ENCODE results near the gene CA5A. TPM values are rescaled to one million over a fixed set of nuclear protein-coding genes. Genes with fewer than 3 reads are reported as not detected.
A peak's percentile ranks its signal among the peaks of the same experiment; 100 is the strongest.
"Not testable (repeated sequence)": the region's sequence is repeated elsewhere in the genome, so short reads cannot be mapped to it uniquely, and the experiment has no call there.

CA5A gene
- total and polyA plus RNA-seq, 2 of the 4 experiments (the other 2 are of a cell fraction) = not detected

GRCh38 chr16:87860553-87861299 is 75.6 kb downstream of the CA5A start (continued):
- peak; percentile 59; the same call in 1 of the 2 replicates for TF ChIP-seq MAZ (IDR thresholded peaks at IDR 0.05; ENCODE audit: borderline replicate concordance, low read depth, low read length)
- no peak for TF ChIP-seq RCOR1 (IDR thresholded peaks at IDR 0.05; ENCODE audit: insufficient replicate concordance, low read length)
- peak; percentile 66 for TF ChIP-seq BHLHE40 (IDR thresholded peaks at IDR 0.05; ENCODE audit: low read depth, low read length)

GRCh38 chr16:87858151-87858993 is 78.0 kb downstream of the CA5A start:
- H2BK15ac ChIP-seq (ENCODE audit: low read depth, low read length); H3K18ac ChIP-seq (ENCODE audit: low read depth, low read length); H2BK20ac ChIP-seq (ENCODE audit: low read depth, low read length); H4K91ac ChIP-seq (ENCODE audit: insufficient read depth, low read depth, low read length); H2AFZ ChIP-seq (replicated peaks; ENCODE audit: low read length, poor library complexity); DNase-seq; H2AK5ac ChIP-seq (ENCODE audit: low read depth, low read length); H3K4ac ChIP-seq (ENCODE audit: low read depth, low read length); H2BK120ac ChIP-seq (ENCODE audit: low read depth, low read length); H3K23ac ChIP-seq (ENCODE audit: low read depth, low read length); intact Hi-C loops (cut with micrococcal nuclease); H3K56ac ChIP-seq (ENCODE audit: extremely low read depth, insufficient read depth, low read length); H3K9me1 ChIP-seq (ENCODE audit: insufficient read depth, low read length); ATAC-seq (ENCODE audit: low read depth); POLR2A ChIA-PET (ENCODE audit: unreplicated experiment); in situ Hi-C loops (cut with MboI; ENCODE audit: low sequenced_read_pairs); H3K27ac ChIP-seq (ENCODE audit: insufficient read depth, low read length); H4K8ac ChIP-seq (ENCODE audit: low read depth in 2 of 2, low read length in 2 of 2); CTCF ChIA-PET; H3K9ac ChIP-seq (ENCODE audit: low read depth, low read length); H4K5ac ChIP-seq (ENCODE audit: low read depth, low read length); H3K9me3 ChIP-seq (ENCODE audit: control insufficient read depth, insufficient read depth, low read length); H2AK9ac ChIP-seq (replicated peaks; ENCODE audit: low read depth, low read length, poor library complexity); H3K27me3 ChIP-seq (ENCODE audit: control insufficient read depth, insufficient read depth, low read length); dilution Hi-C loops (cut with HindIII; ENCODE audit: low sequenced_read_pairs, unreplicated experiment); H2BK5ac ChIP-seq (ENCODE audit: low read depth, low read length, poor library complexity, severe bottlenecking); H3K4me2 ChIP-seq (ENCODE audit: low read depth, low read length); H3K14ac ChIP-seq (replicated peaks; ENCODE audit: low read depth, low read length); BruUV-seq (replicated peaks); H3K4me3 ChIP-seq (ENCODE audit: insufficient read depth, low read depth, low read length): not testable (repeated sequence)
- peaks cover 84% of the 10 kb centered on the region for H4K20me1 ChIP-seq (ENCODE audit: insufficient read depth, low read length)
- peaks cover 3 to 72% of the 10 kb centered on the region in 2 experiments; a peak in 3 of 4 replicates for H3K79me1 ChIP-seq (ENCODE audit: low read depth in 1 of 2, low read length in 2 of 2)
- H3K36me3 ChIP-seq (ENCODE audit: control insufficient read depth, insufficient read depth, low read length) = peaks cover 10% of the 10 kb centered on the region; the same call in 1 of the 2 replicates
- peaks cover 16% of the 10 kb centered on the region for H3K4me1 ChIP-seq (ENCODE audit: control insufficient read depth, insufficient read depth, low read length)
- WGBS, 2 experiments (ENCODE audit: extremely low coverage in 2 of 2, insufficient read length in 1 of 2) = 82% methylated on average over 12 of the region's 27 CpGs; no CpG with 5 or more reads in 1 of the 2 experiments

All from IMR-90 (cell line).